K562 (cell line): ENCODE data around the gene DIAPH1. TPM values are rescaled to one million over a fixed set of nuclear protein-coding genes. Genes with fewer than 3 reads are reported as not detected.

Source experiments
- ATF1 ChIP-seq, 2 experiments: fragments of 450-650 bp in 1 of 2; IDR thresholded peaks; 2 replicates each; pipeline ENCODE4 v1.6.1; 2016; ENCODE audit warnings: missing compliant biosample characterization in 1 of 2, missing genetic modification characterization in 1 of 2
- EHMT2 ChIP-seq: fragments of 450-650 bp; IDR thresholded peaks from 2 replicates; pipeline ENCODE4 v1.6.1; 2018; ENCODE audit warnings: antibody characterized with exemption
- FOXJ2 ChIP-seq: fragments of 200-800 bp; sonication (Bioruptor generic); IDR thresholded peaks from 2 replicates; pipeline ENCODE4 v1.6.1; 2016; ENCODE audit warnings: missing genetic modification characterization, missing compliant biosample characterization
- HMBOX1 ChIP-seq: sonication (generic); IDR thresholded peaks from 2 replicates; pipeline ENCODE4 v1.6.1; 2016
- JUN ChIP-seq, 2 experiments: sonication (generic) in 1 of 2; formaldehyde crosslinking in 1 of 2; IDR thresholded peaks; 2 replicates each; pipeline versions ENCODE4 v1.6.1 to v1.8.0; 2012 to 2022; ENCODE audit warnings: borderline replicate concordance in 2 of 2, mild to moderate bottlenecking in 2 of 2, improper control_type of control experiment in 1 of 2, low read depth in 1 of 2, low read length in 1 of 2, missing genetic modification reagents in 1 of 2
- MEF2A ChIP-seq: IDR thresholded peaks from 2 replicates; pipeline ENCODE4 v1.6.1; 2011; ENCODE audit warnings: low read depth, mild to moderate bottlenecking, low read length, moderate library complexity; ENCODE audit not compliant: control insufficient read depth
- NFE2 ChIP-seq: IDR thresholded peaks from 2 replicates; pipeline ENCODE4 v1.6.1; 2014; ENCODE audit warnings: antibody characterized with exemption, low read depth
- NFRKB ChIP-seq: fragments of 450-650 bp; IDR thresholded peaks from 2 replicates; pipeline ENCODE4 v1.6.1; 2016; ENCODE audit warnings: low read depth
- NR2C2 ChIP-seq, 2 experiments: fragments of 200-800 bp in 1 of 2; sonication (Bioruptor generic) in 1 of 2; sonication (generic) in 1 of 2; formaldehyde crosslinking in 1 of 2; IDR thresholded peaks; 2 replicates each; pipeline versions ENCODE4 v1.6.1 to v1.8.0; 2016 to 2022; ENCODE audit warnings: mild to moderate bottlenecking in 1 of 2, missing compliant biosample characterization in 1 of 2, missing genetic modification characterization in 1 of 2, missing genetic modification reagents in 1 of 2
- POLR2A ChIP-seq: fragments of 450-650 bp; conservative IDR thresholded peaks from 2 replicates; pipeline ENCODE4 v1.6.1; 2016
- RAD51 ChIP-seq: fragments of 450-650 bp; IDR thresholded peaks from 2 replicates; pipeline ENCODE4 v1.7.1; 2016; ENCODE audit warnings: low read depth, mild to moderate bottlenecking, borderline replicate concordance
- VEZF1 ChIP-seq: fragments of 200-800 bp; sonication (Bioruptor generic); IDR thresholded peaks from 2 replicates; pipeline ENCODE4 v1.6.1; 2017; ENCODE audit warnings: missing genetic modification characterization, missing compliant biosample characterization
- polyA plus RNA-seq, 8 experiments: library from polyadenylated mRNA; depleted of rRNA in 4 of 8; stranded (reverse) in 5 of 8; unstranded in 3 of 8; fragments of >200 nt; fragmentation: Nextera tagmentation in 2 of 8; fragmentation: Illumina TruSeq in 1 of 8; extraction: Ambion mirVana in 2 of 8; extraction: Trizol in 1 of 8; gene quantifications; 2 replicates each; pipeline versions ENCODE4 v1.2.1 to v1.2.3, GENCODE V29; 2011 to 2014; ENCODE audit warnings: inconsistent platforms in 1 of 8, missing spikeins in 1 of 8
- total RNA-seq, 7 experiments: library from RNA; depleted of rRNA in 6 of 7; stranded (reverse); fragments of >200 nt in 6 of 7; fragmentation: Illumina TruSeq in 2 of 7; extraction: Trizol in 2 of 7; gene quantifications; 2 replicates each; pipeline versions ENCODE4 v1.2.1 to v1.2.3, GENCODE V29; 2011 to 2021; ENCODE audit warnings: low replicate concordance in 1 of 7
- TF ChIP-seq, protein P1 (sequence below), 2 experiments: fragments of 450-650 bp; IDR thresholded peaks; 2 replicates each; pipeline ENCODE4 v1.6.1; 2016; ENCODE audit warnings: mild to moderate bottlenecking in 2 of 2, borderline replicate concordance in 1 of 2, low read depth in 1 of 2, moderate library complexity in 1 of 2

The DIAPH1 gene
- total and polyA plus RNA-seq, 9 of the 15 experiments (the other 6 are each of a cell fraction or from before 2014, with no cell fraction given) = 60.8 to 328 (median 97.8) TPM

DNA sequence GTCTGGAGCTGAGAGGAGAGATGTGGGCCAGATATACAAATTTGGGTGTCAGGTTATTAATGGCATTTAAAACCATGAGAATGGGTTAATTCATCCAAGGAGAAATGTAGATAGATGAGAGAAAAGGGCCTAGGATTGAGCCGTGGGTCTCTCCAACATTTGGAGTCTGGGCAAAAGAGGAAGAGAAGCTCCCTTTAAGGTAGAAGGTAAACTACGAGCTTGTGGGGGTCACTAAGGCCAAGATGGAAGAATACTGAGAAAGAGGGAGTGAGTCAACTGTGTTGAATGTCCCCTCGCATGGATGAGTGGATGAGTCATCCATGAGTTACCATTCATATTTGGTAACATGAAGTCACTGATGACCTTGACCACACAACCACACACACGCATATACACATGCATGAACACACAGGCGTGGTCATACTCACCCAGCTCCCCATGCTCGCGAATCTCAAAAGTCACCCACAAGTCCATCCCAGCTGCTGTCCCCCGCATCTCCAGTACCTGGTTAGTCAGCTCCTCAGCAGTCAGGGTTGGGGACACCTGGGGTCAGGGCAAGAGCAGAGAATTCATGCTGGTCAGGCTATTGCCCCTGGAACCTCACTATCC lies 39.2 kb upstream of the DIAPH1 start (continued):
- TF ChIP-seq, protein P1, sequence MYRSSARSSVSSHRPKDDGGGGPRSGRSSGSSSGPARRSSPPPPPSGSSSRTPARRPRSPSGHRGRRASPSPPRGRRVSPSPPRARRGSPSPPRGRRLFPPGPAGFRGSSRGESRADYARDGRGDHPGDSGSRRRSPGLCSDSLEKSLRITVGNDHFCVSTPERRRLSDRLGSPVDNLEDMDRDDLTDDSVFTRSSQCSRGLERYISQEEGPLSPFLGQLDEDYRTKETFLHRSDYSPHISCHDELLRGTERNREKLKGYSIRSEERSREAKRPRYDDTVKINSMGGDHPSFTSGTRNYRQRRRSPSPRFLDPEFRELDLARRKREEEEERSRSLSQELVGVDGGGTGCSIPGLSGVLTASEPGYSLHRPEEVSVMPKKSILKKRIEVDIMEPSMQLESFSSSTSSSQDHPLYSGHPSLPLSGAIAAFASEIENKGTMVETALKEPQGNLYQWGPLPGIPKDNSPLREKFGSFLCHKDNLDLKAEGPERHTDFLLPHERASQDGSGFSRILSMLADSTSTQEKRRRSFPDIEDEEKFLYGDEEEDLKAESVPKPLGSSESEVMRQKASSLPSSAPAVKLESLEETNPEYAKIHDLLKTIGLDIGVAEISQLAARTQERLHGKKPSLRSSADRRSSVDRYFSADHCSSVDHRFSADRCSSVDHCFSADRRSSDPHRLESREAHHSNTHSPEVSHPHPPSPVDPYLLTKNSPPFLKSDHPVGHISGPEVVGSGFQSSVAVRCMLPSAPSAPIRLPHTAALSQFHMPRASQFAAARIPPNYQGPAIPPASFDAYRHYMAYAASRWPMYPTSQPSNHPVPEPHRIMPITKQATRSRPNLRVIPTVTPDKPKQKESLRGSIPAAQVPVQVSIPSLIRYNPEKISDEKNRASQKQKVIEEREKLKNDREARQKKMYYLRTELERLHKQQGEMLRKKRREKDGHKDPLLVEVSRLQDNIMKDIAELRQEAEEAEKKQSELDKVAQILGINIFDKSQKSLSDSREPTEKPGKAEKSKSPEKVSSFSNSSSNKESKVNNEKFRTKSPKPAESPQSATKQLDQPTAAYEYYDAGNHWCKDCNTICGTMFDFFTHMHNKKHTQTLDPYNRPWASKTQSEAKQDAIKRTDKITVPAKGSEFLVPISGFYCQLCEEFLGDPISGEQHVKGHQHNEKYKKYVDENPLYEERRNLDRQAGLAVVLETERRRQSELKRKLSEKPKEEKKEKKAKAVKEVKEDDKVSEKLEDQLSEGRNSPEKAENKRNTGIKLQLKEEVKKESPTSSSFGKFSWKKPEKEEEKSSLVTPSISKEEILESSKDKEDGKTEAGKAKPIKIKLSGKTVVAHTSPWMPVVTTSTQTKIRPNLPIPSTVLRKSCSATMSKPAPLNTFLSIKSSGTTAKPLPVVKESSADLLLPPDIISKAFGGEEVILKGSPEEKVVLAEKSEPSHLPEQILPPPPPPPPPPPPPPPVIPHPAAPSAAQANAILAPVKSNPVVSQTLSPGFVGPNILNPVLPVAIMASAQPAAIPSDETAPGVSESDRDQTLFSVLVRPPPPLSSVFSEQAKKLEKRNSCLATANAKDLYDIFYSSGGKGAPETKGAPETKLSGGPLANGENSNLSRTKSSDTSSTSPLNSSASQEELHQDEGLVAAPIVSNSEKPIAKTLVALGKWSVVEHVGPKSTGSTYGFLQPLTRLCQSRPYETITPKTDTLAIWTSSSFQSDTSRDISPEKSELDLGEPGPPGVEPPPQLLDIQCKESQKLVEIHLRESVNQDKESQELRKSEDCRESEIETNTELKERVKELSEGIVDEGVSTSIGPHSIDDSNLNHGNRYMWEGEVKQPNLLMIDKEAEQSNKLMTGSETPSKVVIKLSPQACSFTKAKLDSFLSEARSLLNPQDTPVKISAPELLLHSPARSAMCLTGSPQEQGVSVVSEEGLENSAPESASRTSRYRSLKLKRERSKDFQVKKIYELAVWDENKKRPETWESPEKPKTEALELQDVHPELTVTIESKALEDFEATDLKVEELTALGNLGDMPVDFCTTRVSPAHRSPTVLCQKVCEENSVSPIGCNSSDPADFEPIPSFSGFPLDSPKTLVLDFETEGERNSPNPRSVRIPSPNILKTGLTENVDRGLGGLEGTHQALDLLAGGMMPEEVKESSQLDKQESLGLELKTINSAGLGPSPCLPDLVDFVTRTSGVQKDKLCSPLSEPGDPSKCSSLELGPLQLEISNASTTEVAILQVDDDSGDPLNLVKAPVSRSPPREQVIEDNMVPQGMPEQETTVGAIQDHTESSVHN (IDR thresholded peaks at IDR 0.05; ENCODE audit: borderline replicate concordance in 1 of 2, low read depth in 1 of 2) = peak in 1 of 2 experiments; percentile 27; a peak in 1 of 4 replicates
- TF ChIP-seq NFRKB (peak; percentile 32; the same call in 1 of the 2 replicates), HMBOX1 (peak; percentile 55; the same call in 1 of the 2 replicates), EHMT2 (peak; percentile 84), FOXJ2 (tag) (no peak), NFE2 (peak; percentile 15; the same call in 1 of the 2 replicates), RAD51 (no peak), ATF1 (CRISPR knock-in tag; IDR thresholded peaks at IDR 0.05) (no peak), ATF1 (tag; IDR thresholded peaks at IDR 0.05) (peak; percentile 35), NR2C2 (CRISPR knock-in tag; IDR thresholded peaks at IDR 0.05) (no peak), NR2C2 (tag; IDR thresholded peaks at IDR 0.05) (no peak), POLR2A (no peak), VEZF1 (CRISPR knock-in tag) (peak; percentile 19; the same call in 1 of the 2 replicates), MEF2A (peak; percentile 91), JUN (IDR thresholded peaks at IDR 0.05; ENCODE audit: borderline replicate concordance, low read depth, low read length) (peak; percentile 99), JUN (CRISPR knock-in tag; IDR thresholded peaks at IDR 0.05; ENCODE audit: borderline replicate concordance) (peak; percentile 88; the same call in 1 of the 2 replicates)
